Neural crest cell (in vitro differentiated cells): Measurements from ENCODE around the gene B4GALT6. TPM values are rescaled to one million over a fixed set of nuclear protein-coding genes. Genes with fewer than 3 reads are reported as not detected.

ENCODE experiments used
- DNase-seq: peaks from one replicate; pipeline ENCODE4 v3.0.0; 2021; ENCODE audit warnings: low read depth, mixed read lengths, low spot score
- H3K27ac Mint-ChIP-seq: one replicate; pipeline ENCODE4 v1.8.0; 2021; ENCODE audit warnings: mild to moderate bottlenecking, mixed read lengths; ENCODE audit not compliant: unreplicated experiment
- H3K27me3 Mint-ChIP-seq: 2 replicates; pipeline ENCODE4 v1.8.0; 2021; ENCODE audit warnings: low read depth, mild to moderate bottlenecking, mixed read lengths
- H3K36me3 Mint-ChIP-seq: 2 replicates; pipeline ENCODE4 v1.8.0; 2021; ENCODE audit warnings: low read depth, mild to moderate bottlenecking, mixed read lengths
- H3K4me1 Mint-ChIP-seq: 2 replicates; pipeline ENCODE4 v1.8.0; 2021; ENCODE audit warnings: mixed read lengths
- H3K4me3 Mint-ChIP-seq: one replicate; pipeline ENCODE4 v1.8.0; 2021; ENCODE audit warnings: mild to moderate bottlenecking, mixed read lengths
- H3K9me3 Mint-ChIP-seq: 2 replicates; pipeline ENCODE4 v1.8.0; 2021; ENCODE audit warnings: mixed read lengths
- CTCF ChIP-seq: fragments of 200-600 bp; sonication (generic); conservative IDR thresholded peaks from 2 replicates; pipeline ENCODE4 v1.5.0; 2021; ENCODE audit warnings: antibody characterized with exemption, mild to moderate bottlenecking
- total RNA-seq: library from RNA; stranded (reverse); gene quantifications from 2 replicates; pipeline ENCODE4 v1.2.1, GENCODE V29; 2021

B4GALT6 gene
- total RNA-seq, 1 donor from 2014 or later: 43.4 TPM

- Mint-ChIP-seq H3K4me1 (peaks cover 8% of the 10 kb centered on the region), H3K4me3 (no peak overlapping the region), H3K27ac (no peak overlapping the region), H3K36me3 (no peaks in the 10 kb centered on the region), H3K9me3 (peaks cover 8% of the 10 kb centered on the region), H3K27me3 (no peaks in the 10 kb centered on the region)
- no peak for DNase-seq
- no peak for TF ChIP-seq CTCF
These were observed 17.4 kb upstream of the B4GALT6 start for GRCh38 chr18:31701744-31702143.

- DNase-seq: no peak
- Mint-ChIP-seq H3K27ac (no peak overlapping the region), H3K4me3 (no peak overlapping the region), H3K9me3 (peaks cover 8% of the 10 kb centered on the region), H3K36me3 (no peaks in the 10 kb centered on the region), H3K27me3 (no peaks in the 10 kb centered on the region), H3K4me1 (peaks cover 8% of the 10 kb centered on the region)
- TF ChIP-seq CTCF: no peak
These were observed 16.6 kb upstream of the B4GALT6 start for GRCh38 chr18:31700990-31701389.

- DNase-seq: no peak
- Mint-ChIP-seq H3K27ac (no peak overlapping the region), H3K9me3 (peaks cover 8% of the 10 kb centered on the region), H3K4me1 (peaks cover 17% of the 10 kb centered on the region), H3K27me3 (no peaks in the 10 kb centered on the region), H3K4me3 (no peak overlapping the region), H3K36me3 (no peaks in the 10 kb centered on the region)
- no peak for TF ChIP-seq CTCF
These were observed 13.2 kb upstream of the B4GALT6 start for GRCh38 chr18:31697351-31698298.

- no peaks in the 10 kb centered on the region for H3K36me3 Mint-ChIP-seq
- no peak overlapping the region for H3K4me3 Mint-ChIP-seq
- H3K27me3 Mint-ChIP-seq: no peaks in the 10 kb centered on the region
- H3K4me1 Mint-ChIP-seq: peaks cover 17% of the 10 kb centered on the region
- peaks cover 8% of the 10 kb centered on the region for H3K9me3 Mint-ChIP-seq
- H3K27ac Mint-ChIP-seq: no peak overlapping the region
- DNase-seq: no peak
- TF ChIP-seq CTCF: no peak
These were observed 11.6 kb upstream of the B4GALT6 start for GRCh38 chr18:31695989-31696388.

- Mint-ChIP-seq H3K4me1 (peaks cover 13% of the 10 kb centered on the region), H3K9me3 (peaks cover 8% of the 10 kb centered on the region), H3K36me3 (no peaks in the 10 kb centered on the region), H3K27ac (no peak overlapping the region), H3K27me3 (no peaks in the 10 kb centered on the region), H3K4me3 (no peak overlapping the region)
- DNase-seq: no peak
- no peak for TF ChIP-seq CTCF
These were observed 9.9 kb upstream of the B4GALT6 start for GRCh38 chr18:31694297-31694696.
